SU-DHL-6 (cell line): Measurements from ENCODE around the gene HSPA4.

ENCODE experiments used
- H2AFZ ChIP-seq: fragments of 200-600 bp; sonication (generic); 2 replicates; pipeline ENCODE4 v1.6.1; 2014; ENCODE audit warnings: low read depth, mild to moderate bottlenecking, moderate library complexity, mixed read lengths, antibody characterized with exemption, low read length; ENCODE audit not compliant: severe bottlenecking
- H3F3A ChIP-seq: fragments of 200-600 bp; shearing (Covaris generic); 2 replicates; pipeline ENCODE4 v1.6.0; 2016; ENCODE audit warnings: antibody characterized with exemption, mild to moderate bottlenecking; ENCODE audit not compliant: insufficient read depth
- H3K27ac ChIP-seq: fragments of 200-600 bp; sonication (generic); 2 replicates; pipeline ENCODE4 v1.5.1; 2016; ENCODE audit warnings: low read depth, mild to moderate bottlenecking, low read length, moderate library complexity, mixed read lengths
- H3K27me3 ChIP-seq: fragments of 200-600 bp; sonication (generic), shearing (Covaris generic); 2 replicates; pipeline ENCODE4 v1.6.0; 2014; ENCODE audit warnings: mild to moderate bottlenecking, low read length
- H3K36me3 ChIP-seq: fragments of 200-600 bp; sonication (generic); 2 replicates; pipeline ENCODE4 v1.6.1; 2014; ENCODE audit warnings: mild to moderate bottlenecking, low read length, mixed read lengths
- H3K4me2 ChIP-seq: fragments of 300-600, 200-600 bp; shearing (Covaris generic), sonication (generic); 2 replicates; pipeline ENCODE4 v1.6.0; 2014; ENCODE audit warnings: low read length, low read depth, mild to moderate bottlenecking; ENCODE audit not compliant: poor library complexity, severe bottlenecking
- H3K4me3 ChIP-seq: fragments of 200-600 bp; sonication (generic); 2 replicates; pipeline ENCODE4 v1.5.1; 2014; ENCODE audit warnings: antibody characterized with exemption, low read length, mild to moderate bottlenecking, mixed read lengths; ENCODE audit not compliant: insufficient read depth, poor library complexity, severe bottlenecking
- H3K79me2 ChIP-seq: fragments of 200-600 bp; sonication (generic); 2 replicates; pipeline ENCODE4 v1.6.1; 2014; ENCODE audit warnings: mild to moderate bottlenecking, low read length, moderate library complexity; ENCODE audit not compliant: insufficient read depth
- H3K9ac ChIP-seq: fragments of 200-600 bp; sonication (generic); 2 replicates; pipeline ENCODE4 v1.7.0; 2014; ENCODE audit warnings: mild to moderate bottlenecking, low read length
- H3K9me2 ChIP-seq: fragments of 200-600 bp; sonication (generic); replicated peaks from 2 replicates; pipeline ENCODE4 v1.6.1; 2014; ENCODE audit warnings: low read length; ENCODE audit not compliant: insufficient read depth
- H3K9me3 ChIP-seq: fragments of 200-600 bp; sonication (generic); 2 replicates; pipeline ENCODE4 v1.6.1; 2014; ENCODE audit warnings: low read length, mixed read lengths; ENCODE audit not compliant: insufficient read depth
- H4K20me1 ChIP-seq: fragments of 200-600 bp; sonication (generic); 2 replicates; pipeline ENCODE4 v1.6.1; 2014; ENCODE audit warnings: low read depth, mild to moderate bottlenecking, antibody characterized with exemption, low read length, moderate library complexity, mixed read lengths
- EZH2phosphoT487 ChIP-seq: fragments of 200-600 bp; sonication (generic), shearing (Covaris generic); conservative IDR thresholded peaks from 2 replicates; pipeline ENCODE4 v1.6.1; 2018; ENCODE audit warnings: mild to moderate bottlenecking, antibody characterized with exemption, low read length, moderate library complexity, mixed read lengths
- TF ChIP-seq, protein P1 (sequence below): fragments of 200-600 bp; sonication (generic); IDR thresholded peaks from one replicate; pipeline ENCODE4 v1.5.1; 2017; ENCODE audit warnings: antibody characterized with exemption, mild to moderate bottlenecking, low read length, moderate library complexity; ENCODE audit not compliant: insufficient read depth, poor library complexity, severe bottlenecking

HSPA4 gene

DNA sequence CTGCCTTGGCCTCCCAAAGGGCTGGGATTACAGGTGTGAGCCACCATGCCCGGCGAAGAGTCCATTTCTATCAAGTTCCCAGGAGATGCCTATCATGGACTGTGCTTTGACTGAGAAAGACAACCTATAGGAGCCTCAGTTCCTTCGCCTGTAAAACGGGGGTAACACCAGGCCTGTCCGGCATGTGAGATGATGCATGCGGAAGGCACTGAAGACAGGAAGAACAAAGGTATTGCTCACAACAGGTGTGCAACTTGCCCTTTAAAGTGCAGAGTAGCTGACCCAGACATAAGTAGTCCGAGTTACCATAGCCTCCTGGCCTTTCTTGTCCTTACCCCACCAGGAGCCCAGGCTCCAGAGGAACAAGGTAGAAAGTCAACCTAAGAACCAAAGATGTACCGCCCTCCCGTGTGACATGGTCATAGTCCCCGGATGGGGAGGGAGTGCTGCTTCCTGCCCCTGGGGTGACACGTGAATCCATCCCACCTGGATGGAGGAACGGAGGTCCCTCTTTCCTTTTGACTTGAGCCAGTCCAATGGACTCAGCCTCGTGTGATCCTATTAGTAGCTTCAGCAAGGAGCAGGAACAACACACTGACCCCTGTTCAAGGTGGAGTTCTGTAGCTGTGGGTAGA lies 60.3 kb downstream of the HSPA4 start:
- Histone ChIP-seq H3K9me3 (no peaks in the 10 kb centered on the region), H4K20me1 (no peaks in the 10 kb centered on the region), H3K27me3 (no peaks in the 10 kb centered on the region), H3K36me3 (no peaks in the 10 kb centered on the region), H2AFZ (no peak overlapping the region), H3F3A (no peaks in the 10 kb centered on the region), H3K4me2 (no peak overlapping the region), H3K9ac (no peak overlapping the region), H3K27ac (no peak overlapping the region), H3K4me3 (no peak overlapping the region), H3K79me2 (no peaks in the 10 kb centered on the region), H3K9me2 (no peaks in the 10 kb centered on the region)
- TF ChIP-seq EZH2phosphoT487, result no peak
- TF ChIP-seq, protein P1, sequence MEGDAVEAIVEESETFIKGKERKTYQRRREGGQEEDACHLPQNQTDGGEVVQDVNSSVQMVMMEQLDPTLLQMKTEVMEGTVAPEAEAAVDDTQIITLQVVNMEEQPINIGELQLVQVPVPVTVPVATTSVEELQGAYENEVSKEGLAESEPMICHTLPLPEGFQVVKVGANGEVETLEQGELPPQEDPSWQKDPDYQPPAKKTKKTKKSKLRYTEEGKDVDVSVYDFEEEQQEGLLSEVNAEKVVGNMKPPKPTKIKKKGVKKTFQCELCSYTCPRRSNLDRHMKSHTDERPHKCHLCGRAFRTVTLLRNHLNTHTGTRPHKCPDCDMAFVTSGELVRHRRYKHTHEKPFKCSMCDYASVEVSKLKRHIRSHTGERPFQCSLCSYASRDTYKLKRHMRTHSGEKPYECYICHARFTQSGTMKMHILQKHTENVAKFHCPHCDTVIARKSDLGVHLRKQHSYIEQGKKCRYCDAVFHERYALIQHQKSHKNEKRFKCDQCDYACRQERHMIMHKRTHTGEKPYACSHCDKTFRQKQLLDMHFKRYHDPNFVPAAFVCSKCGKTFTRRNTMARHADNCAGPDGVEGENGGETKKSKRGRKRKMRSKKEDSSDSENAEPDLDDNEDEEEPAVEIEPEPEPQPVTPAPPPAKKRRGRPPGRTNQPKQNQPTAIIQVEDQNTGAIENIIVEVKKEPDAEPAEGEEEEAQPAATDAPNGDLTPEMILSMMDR, result no peak

DNA sequence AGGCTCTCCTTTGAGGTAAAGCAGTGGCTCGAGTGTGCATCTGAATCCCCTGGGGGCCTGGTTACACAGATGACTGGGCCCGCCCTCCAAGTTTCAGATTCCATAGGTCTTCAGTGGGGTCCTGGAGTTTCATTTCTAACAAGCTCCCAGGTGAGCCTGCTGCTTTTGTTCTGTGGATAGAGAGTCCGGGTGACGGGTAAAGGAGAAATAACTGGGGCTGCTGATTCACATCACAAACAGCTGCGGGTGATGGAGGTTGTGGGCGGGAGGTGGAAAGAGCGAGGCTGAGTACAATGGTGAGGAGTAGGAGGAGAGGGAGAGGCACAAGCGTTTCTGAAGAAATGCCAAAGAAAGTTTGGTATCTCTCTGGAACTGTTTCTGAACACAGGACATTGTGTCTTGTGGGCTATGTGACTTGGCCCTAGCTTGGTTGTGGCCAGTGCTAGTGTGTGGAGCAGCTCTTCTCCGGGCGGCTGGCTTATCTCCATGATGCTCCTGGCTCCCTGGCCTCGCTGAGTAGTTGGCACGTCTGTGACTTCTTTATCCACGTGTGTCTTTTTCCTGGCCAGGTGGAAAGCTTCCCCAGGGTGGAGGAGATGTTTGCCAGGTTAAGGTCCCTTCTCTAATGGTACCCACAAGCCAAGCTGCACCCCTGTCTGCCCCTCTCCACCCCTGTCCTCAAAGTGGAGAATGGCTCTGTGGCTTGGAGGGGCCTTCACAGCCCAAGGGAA lies 61.7 kb downstream of the HSPA4 start:
- H4K20me1 ChIP-seq, result no peaks in the 10 kb centered on the region
- H3K9ac ChIP-seq, result no peak overlapping the region
- no peaks in the 10 kb centered on the region for H3F3A ChIP-seq
- H3K36me3 ChIP-seq, result no peaks in the 10 kb centered on the region
- TF ChIP-seq EZH2phosphoT487, result no peak
- TF ChIP-seq, protein P1, result no peak
- no peak overlapping the region for H3K4me3 ChIP-seq
- no peak overlapping the region for H2AFZ ChIP-seq
- H3K79me2 ChIP-seq, result no peaks in the 10 kb centered on the region
- H3K4me2 ChIP-seq, result no peak overlapping the region
- no peaks in the 10 kb centered on the region for H3K9me3 ChIP-seq
- no peaks in the 10 kb centered on the region for H3K9me2 ChIP-seq
- no peaks in the 10 kb centered on the region for H3K27me3 ChIP-seq
- H3K27ac ChIP-seq, result no peak overlapping the region

DNA sequence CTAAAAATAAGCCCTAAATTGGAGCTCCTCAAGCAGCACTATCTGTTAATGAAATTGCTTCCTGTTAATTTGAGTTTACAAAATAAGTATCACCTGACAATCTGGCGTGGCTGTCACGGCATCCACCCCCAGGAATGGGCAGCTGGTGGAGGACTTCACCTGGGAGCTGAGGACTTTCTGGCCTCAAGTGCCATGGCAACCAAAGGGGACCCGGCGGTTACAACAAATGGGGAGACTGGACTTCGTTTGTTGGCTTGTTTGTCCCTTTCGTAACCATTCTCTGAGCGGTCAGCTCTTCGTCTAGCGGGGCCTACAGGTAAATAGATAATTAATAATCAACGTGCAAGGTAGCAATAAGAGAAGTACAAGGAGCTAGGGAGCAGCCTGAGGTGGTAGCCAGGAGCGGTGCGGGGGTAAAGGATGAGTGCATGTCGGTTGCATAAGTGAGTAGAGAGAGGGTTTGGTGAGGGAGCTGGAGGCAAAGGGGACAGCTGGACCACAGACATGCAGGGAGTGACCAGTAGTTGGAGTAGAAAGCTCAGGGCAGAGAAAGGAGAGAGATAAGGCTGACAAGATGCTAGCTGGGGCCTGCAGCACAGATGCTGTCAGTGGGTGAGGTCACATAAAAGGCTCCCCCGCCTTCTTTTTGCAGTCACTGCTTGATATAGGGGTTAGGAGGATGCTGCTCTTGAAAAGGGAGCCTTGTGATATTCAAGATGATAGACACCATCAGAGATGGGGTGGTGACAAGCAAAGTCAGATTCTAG lies 62.5 kb downstream of the HSPA4 start:
- no peak for TF ChIP-seq EZH2phosphoT487
- TF ChIP-seq, protein P1, result no peak
- Histone ChIP-seq H4K20me1 (no peaks in the 10 kb centered on the region), H3K36me3 (no peaks in the 10 kb centered on the region), H3K4me3 (no peak overlapping the region), H3K27me3 (no peaks in the 10 kb centered on the region), H3K9me2 (no peaks in the 10 kb centered on the region), H3K79me2 (no peaks in the 10 kb centered on the region), H3K4me2 (no peak overlapping the region), H3K9ac (no peak overlapping the region), H2AFZ (no peak overlapping the region), H3K9me3 (no peaks in the 10 kb centered on the region), H3K27ac (no peak overlapping the region), H3F3A (no peaks in the 10 kb centered on the region)
